HG02610 (cell line): ENCODE data around the gene OR4F17.
"Not testable (repeated sequence)": the region's sequence is repeated elsewhere in the genome, so short reads cannot be mapped to it uniquely, and the experiment has no call there.

ENCODE experiments used
- ATAC-seq: cut with Tn5 transposase; IDR thresholded peaks from one replicate; pipeline ENCODE4 v1.9.1; 2021; ENCODE audit warnings: mild to moderate bottlenecking, moderate library complexity; ENCODE audit not compliant: unreplicated experiment

Gene OR4F17

GRCh38 chr19:106804-107203 lies at the start of gene OR4F17:
TSS of gene OR4F17 (plus strand) at chr19:107104. CDS start at chr19:110679, 3,575 bp downstream.
- not testable (repeated sequence) for ATAC-seq

GRCh38 chr19:70793-71192 lies 36.1 kb upstream of the OR4F17 start:
- not testable (repeated sequence) for ATAC-seq

GRCh38 chr19:82864-83263 lies 24.0 kb upstream of the OR4F17 start:
- ATAC-seq: not testable (repeated sequence)

- ATAC-seq: not testable (repeated sequence)
These were observed 23.3 kb upstream of the OR4F17 start for GRCh38 chr19:83626-84025.

- not testable (repeated sequence) for ATAC-seq
These were observed 16.2 kb upstream of the OR4F17 start for GRCh38 chr19:90678-91077.

GRCh38 chr19:94794-95193 lies 12.1 kb upstream of the OR4F17 start:
- ATAC-seq: not testable (repeated sequence)

- not testable (repeated sequence) for ATAC-seq
These were observed 9.3 kb upstream of the OR4F17 start for GRCh38 chr19:97647-98046.

GRCh38 chr19:120443-121140 lies 13.7 kb downstream of the OR4F17 start:
- ATAC-seq: not testable (repeated sequence)
